Naive B cell (primary cell): ENCODE measurements around the gene HSP90B1. TPM values are rescaled to one million over a fixed set of nuclear protein-coding genes. Genes with fewer than 3 reads are reported as not detected.

Experiments
- ATAC-seq, 2 donors: fragments of 150-1000 bp; cut with Tn5 transposase; 2 replicates each; pipeline ENCODE4 v1.10.0; 2021; ENCODE audit warnings: low read depth in 2 of 2, mild to moderate bottlenecking in 2 of 2, moderate library complexity in 2 of 2
- DNase-seq: peaks from one replicate; pipeline ENCODE4 v3.0.0; 2022
- H3K27ac Mint-ChIP-seq, 6 donors: one replicate each; pipeline ENCODE4 v1.8.0; 2020 to 2022; ENCODE audit warnings: mild to moderate bottlenecking in 6 of 6, mixed read lengths in 6 of 6, moderate library complexity in 5 of 6, inconsistent platforms in 2 of 6
- H3K27me3 Mint-ChIP-seq, 3 donors: one replicate each; pipeline ENCODE4 v1.8.0; 2021 to 2022; ENCODE audit warnings: mixed read lengths in 3 of 3, mild to moderate bottlenecking in 1 of 3
- H3K36me3 Mint-ChIP-seq, 2 donors: one replicate each; pipeline ENCODE4 v1.8.0; 2020 to 2022; ENCODE audit warnings: mixed read lengths in 2 of 2, inconsistent platforms in 1 of 2, mild to moderate bottlenecking in 1 of 2
- H3K4me1 Mint-ChIP-seq, 3 donors: one replicate each; pipeline ENCODE4 v1.8.0; 2020 to 2022; ENCODE audit warnings: mixed read lengths in 3 of 3, inconsistent platforms in 1 of 3, mild to moderate bottlenecking in 1 of 3, moderate library complexity in 1 of 3
- H3K4me3 Mint-ChIP-seq, 8 donors: one replicate each; pipeline ENCODE4 v1.8.0; 2020 to 2022; ENCODE audit warnings: mild to moderate bottlenecking in 8 of 8, mixed read lengths in 8 of 8, moderate library complexity in 8 of 8, inconsistent platforms in 2 of 8
- H3K9me3 Mint-ChIP-seq, 7 donors: one replicate each; pipeline ENCODE4 v1.8.0; 2020 to 2022; ENCODE audit warnings: mixed read lengths in 7 of 7, mild to moderate bottlenecking in 5 of 7, inconsistent platforms in 2 of 7, moderate library complexity in 1 of 7
- polyA plus RNA-seq, 6 donors: library from polyadenylated mRNA; unstranded; fragments of 300-500 nt; fragmentation: Illumina TruSeq; gene quantifications; one replicate each; pipeline ENCODE4 v1.2.3, GENCODE V29; 2021; ENCODE audit warnings: low read depth in 6 of 6

The HSP90B1 gene
- polyA plus RNA-seq, 6 donors from 2014 or later = 152 to 207 (median 177) TPM

DNA sequence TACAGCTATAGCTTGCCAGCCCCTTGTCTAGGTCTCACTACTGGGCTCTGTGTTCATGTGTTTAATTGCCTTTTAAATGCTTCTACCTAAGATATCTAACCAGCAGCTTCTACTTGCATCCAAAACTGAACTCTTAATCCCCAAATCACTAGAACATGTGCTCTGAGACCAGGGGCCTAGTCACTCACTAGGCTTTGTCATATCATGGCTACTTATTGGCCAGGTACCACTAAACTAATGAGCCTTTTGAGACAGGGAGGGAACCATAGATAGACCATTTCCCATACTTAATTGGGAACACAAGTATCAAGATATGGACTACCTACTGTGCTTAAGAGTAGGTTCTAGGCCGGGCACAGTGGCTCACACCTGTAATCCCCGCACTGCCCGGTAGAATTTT lies 6.5 kb downstream of the HSP90B1 start:
- H3K27me3 Mint-ChIP-seq = no peaks in the 10 kb centered on the region
- peaks cover 27 to 34% (median 28%) of the 10 kb centered on the region in 3 donors for H3K4me1 Mint-ChIP-seq
- H3K36me3 Mint-ChIP-seq = peaks cover 5 to 17% of the 10 kb centered on the region in 2 donors
- ATAC-seq (no peak), DNase-seq (no peak)
- H3K27ac Mint-ChIP-seq = peak overlapping the region in 3 of 6 donors; percentile 19 to 66 (median 25)
- no peaks in the 10 kb centered on the region for H3K9me3 Mint-ChIP-seq
- no peak overlapping the region for H3K4me3 Mint-ChIP-seq

DNA sequence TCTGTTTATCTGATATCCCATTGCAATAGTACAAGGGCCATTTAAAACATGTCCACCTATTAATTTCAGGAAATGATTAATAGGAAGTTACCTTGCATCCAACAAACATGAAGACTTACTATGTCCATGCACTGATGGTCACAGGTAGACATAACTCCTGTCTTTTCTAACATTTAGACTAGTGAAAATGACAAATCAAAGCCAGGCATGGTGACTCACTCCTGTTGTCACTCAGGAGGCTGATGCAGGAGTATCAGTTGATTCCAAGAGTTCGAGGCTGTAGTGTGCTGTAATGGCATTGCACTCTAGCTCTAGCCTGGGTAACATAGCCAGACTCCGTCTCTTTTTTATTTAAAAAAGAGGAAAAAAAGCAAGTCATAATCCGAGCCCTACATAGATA lies 14.8 kb downstream of the HSP90B1 start:
- peaks cover 33% of the 10 kb centered on the region in 2 donors for H3K36me3 Mint-ChIP-seq
- H3K9me3 Mint-ChIP-seq = no peaks in the 10 kb centered on the region
- ATAC-seq (no peak), DNase-seq (no peak)
- H3K4me3 Mint-ChIP-seq = no peak overlapping the region
- H3K4me1 Mint-ChIP-seq = no peaks in the 10 kb centered on the region
- peak overlapping the region in 1 of 6 donors; percentile 36 for H3K27ac Mint-ChIP-seq
- H3K27me3 Mint-ChIP-seq = no peaks in the 10 kb centered on the region

DNA sequence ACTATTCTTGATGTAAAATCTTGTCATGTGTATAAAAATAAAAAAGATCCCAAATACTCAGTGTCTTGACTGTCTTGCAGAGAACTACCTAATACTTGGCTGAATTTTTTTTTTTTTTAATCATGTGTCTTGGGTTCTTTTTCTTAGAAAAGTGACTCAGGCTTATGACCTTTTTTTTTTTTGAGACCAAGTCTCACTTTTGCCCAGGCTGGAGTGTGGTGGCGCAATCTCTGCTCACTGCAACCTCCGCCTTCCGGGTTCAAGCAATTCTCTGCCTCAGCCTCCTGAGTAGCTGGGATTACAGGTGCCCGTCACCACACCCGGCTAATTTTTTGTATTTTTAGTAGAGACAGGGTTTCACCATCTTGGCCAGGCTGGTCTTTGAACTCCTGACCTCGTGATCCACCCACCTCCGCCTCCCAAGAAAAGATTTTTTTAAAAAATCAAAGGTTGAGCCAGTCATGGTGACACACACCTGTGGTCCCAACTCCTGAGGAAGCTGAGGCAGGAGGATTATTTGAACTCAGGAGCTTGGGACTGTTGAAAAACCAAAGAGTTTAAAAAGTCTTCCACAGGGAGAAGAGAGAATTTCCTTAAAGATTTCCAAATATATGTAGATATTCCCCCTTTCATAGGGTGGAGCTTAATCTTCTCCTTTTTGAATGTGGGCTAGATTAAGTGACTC lies 17.8 kb downstream of the HSP90B1 start:
- DNase-seq = no peak
- H3K4me1 Mint-ChIP-seq = peaks cover 0 to 4% (median 0%) of the 10 kb centered on the region in 3 donors
- H3K9me3 Mint-ChIP-seq = no peaks in the 10 kb centered on the region
- peaks cover 11 to 23% of the 10 kb centered on the region in 2 donors for H3K36me3 Mint-ChIP-seq
- peak overlapping the region in 3 of 6 donors; percentile 49 to 65 (median 54) for H3K27ac Mint-ChIP-seq
- ATAC-seq = no peak
- H3K4me3 Mint-ChIP-seq = no peak overlapping the region
- no peaks in the 10 kb centered on the region for H3K27me3 Mint-ChIP-seq

DNA sequence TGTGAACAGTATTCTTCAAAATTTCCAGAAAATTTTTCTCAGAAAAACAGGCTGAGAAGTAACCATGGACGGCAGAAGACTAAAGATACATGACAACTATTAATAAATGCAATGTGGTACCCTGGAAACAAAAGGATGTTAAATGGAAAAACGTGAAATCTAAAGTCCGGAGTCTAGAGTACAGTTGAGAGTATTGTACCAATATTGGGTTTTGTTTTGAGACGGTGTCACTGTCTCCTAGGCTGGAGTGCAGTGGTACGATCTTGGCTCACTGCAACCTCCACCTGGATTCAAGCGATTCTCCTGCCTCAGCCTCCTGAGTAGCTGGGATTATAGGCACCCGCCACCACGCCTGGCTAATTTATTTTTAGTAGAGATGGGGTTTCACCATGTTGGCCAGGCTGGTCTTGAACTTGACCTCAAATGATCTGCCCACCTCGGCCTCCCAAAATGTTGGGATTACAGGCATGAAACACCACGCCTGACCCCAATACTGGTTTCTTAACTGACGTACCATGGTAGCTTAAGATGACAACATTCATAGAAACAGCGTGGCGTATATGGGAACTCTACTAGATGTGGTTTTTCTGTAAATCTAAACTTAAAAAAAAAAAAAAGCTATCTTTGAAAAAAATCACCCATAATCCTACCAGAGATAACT lies 18.7 kb downstream of the HSP90B1 start:
- Mint-ChIP-seq H3K27me3 (no peaks in the 10 kb centered on the region), H3K36me3 (peaks cover 8 to 22% of the 10 kb centered on the region in 2 donors), H3K9me3 (no peaks in the 10 kb centered on the region), H3K4me3 (no peak overlapping the region), H3K27ac (no peak overlapping the region), H3K4me1 (peaks cover 0 to 4% (median 0%) of the 10 kb centered on the region in 3 donors)
- ATAC-seq = no peak
- DNase-seq = no peak

DNA sequence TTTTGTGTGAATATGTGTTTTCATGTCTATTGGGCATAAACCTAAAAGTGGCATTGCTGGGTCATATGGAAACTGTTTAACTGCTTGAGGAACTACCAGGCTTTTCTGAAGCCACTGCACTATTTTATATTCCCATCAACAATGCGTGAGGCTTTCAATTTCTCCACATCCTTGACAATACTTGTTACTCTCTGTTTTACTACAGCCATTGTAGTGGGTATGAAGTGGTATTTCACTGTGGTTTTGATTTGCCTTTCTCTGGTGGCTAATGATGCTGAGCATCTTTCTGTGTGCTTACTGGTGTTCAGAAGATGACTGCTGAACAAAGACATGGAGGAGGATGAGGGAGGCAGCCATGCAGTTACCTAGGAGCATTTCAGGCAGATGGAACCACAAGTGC lies 22.3 kb downstream of the HSP90B1 start:
- H3K27me3 Mint-ChIP-seq = no peaks in the 10 kb centered on the region
- peaks cover 20 to 28% (median 21%) of the 10 kb centered on the region in 3 donors for H3K4me1 Mint-ChIP-seq
- no peak for ATAC-seq
- H3K4me3 Mint-ChIP-seq = peak overlapping the region in 1 of 8 donors; percentile 29
- peak overlapping the region in 1 of 6 donors; percentile 43 for H3K27ac Mint-ChIP-seq
- no peaks in the 10 kb centered on the region for H3K9me3 Mint-ChIP-seq
- H3K36me3 Mint-ChIP-seq = peaks cover under 1 to 8% of the 10 kb centered on the region in 2 donors
- DNase-seq = no peak

DNA sequence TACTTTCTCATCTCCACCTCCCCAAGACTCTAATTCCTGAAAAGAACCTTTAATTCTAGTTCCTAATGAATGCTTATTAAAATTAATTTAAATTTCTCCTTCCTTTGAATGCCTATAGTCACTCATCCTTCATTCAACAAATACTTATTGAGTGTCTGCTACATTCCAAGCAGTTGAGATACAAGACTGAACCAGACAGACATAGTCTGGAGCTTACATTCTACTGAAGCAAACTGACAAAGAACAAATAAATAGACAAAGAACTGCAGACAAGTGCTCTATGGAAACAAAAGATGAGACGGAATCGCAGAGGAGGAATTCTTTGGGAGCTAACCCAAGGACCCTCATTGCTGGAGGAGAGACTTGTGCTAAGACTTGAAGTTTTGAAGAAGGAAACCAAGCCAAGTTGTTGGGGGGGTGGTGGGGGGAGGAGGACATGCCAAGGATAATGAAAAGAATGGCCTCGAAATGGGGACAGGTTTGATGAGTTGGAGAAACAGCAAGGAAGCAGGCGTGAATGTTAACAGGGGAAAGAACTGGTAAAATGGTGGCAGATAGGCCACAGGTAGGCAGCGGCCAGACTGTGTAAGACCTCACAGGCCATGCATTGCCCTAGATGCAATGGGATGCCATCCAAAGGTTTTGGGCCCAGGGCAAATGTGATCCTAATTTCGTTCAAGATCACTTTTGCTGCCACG lies 25.8 kb downstream of the HSP90B1 start:
- Mint-ChIP-seq H3K27me3 (no peaks in the 10 kb centered on the region), H3K4me3 (peak overlapping the region; percentile 93 to 100 (median 98)), H3K4me1 (peaks cover 22 to 30% (median 23%) of the 10 kb centered on the region in 3 donors), H3K27ac (peak overlapping the region; percentile 52 to 100 (median 98)), H3K9me3 (no peaks in the 10 kb centered on the region), H3K36me3 (no peaks in the 10 kb centered on the region)
- ATAC-seq (no peak), DNase-seq (no peak)

DNA sequence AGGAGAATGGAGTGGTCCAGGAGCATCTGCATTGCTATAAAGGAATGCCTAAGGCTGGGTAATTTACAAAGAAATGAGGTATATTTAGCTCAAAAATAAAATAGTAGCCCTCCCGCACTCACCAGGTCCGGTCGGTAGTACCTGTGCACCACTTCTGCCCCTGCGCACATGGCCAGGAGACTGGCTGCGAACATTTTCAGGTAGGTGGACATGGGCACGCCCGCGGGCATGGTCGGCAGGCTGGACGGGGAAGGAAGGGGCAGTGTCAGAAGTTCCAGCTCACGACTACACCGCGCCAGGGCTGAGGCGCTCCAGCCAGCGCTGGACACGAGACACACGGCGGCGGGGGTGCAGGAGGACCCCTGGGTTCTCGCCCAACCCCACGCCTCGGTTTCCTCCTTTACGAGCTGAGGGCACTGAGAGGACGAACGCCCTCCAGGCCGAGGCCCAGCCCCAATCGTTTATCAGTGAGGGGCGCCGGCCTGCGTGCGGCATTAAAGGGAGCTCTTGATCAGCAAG lies 26.4 kb downstream of the HSP90B1 start:
- peaks cover 22 to 30% (median 23%) of the 10 kb centered on the region in 3 donors for H3K4me1 Mint-ChIP-seq

DNA sequence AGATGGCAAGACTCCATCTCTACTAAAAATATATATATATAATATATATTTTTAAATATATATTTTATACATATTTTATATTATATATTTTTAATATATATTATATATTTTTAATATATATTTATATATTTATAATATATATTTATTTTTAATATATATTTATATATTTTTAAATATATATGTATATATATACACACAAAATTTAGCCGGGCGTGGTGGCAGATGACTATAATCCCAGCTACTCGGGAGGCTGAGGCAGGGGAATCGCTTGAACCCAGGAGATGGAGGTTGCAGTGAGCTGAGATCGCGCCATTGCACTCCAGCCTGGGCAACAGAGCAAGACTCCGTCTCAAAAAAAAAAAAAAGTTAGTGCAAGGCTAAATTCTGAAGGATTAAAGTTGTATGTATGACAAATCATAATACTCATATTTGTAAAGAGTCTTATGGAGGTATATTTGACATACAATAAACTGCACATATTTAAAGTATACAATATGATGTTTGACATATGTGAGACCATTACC lies 27.7 kb downstream of the HSP90B1 start:
- Mint-ChIP-seq H3K27ac (peak overlapping the region; percentile 97 to 100 (median 99)), H3K36me3 (no peaks in the 10 kb centered on the region), H3K4me3 (peak overlapping the region; percentile 93 to 100 (median 98)), H3K9me3 (no peaks in the 10 kb centered on the region), H3K27me3 (no peaks in the 10 kb centered on the region), H3K4me1 (peaks cover 22 to 26% (median 23%) of the 10 kb centered on the region in 3 donors)
- ATAC-seq (no peak), DNase-seq (no peak)

More for the DNA sequence above, 26.4 kb downstream of the HSP90B1 start:
- Mint-ChIP-seq H3K36me3 (no peaks in the 10 kb centered on the region), H3K27ac (peak overlapping the region; percentile 97 to 100 (median 99)), H3K27me3 (no peaks in the 10 kb centered on the region), H3K4me3 (peak overlapping the region; percentile 93 to 100 (median 98)), H3K9me3 (no peaks in the 10 kb centered on the region)
- DNase-seq = no peak
- no peak for ATAC-seq

DNA sequence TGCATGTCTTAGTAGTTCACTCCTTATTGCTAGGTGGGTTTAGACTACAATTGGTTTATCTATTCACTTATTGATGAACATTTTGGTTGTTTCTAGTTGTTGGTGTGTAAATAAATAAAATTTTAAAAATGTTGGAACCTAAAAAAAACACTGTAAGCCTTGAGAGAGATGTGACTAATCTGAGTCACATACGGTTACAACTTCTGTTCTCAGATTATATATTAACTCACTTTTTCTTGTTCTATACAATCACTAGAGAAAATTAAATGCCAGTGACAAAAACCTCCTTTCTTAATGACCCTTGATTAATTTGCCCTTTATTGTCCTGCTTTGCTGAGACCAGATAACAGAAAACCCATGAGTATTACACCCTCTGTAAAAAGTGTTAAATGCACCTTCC lies 28.4 kb downstream of the HSP90B1 start:
- H3K36me3 Mint-ChIP-seq = no peaks in the 10 kb centered on the region
- H3K4me3 Mint-ChIP-seq = peak overlapping the region in 3 of 8 donors; percentile 25 to 82 (median 47)
- H3K27me3 Mint-ChIP-seq = no peaks in the 10 kb centered on the region
- H3K27ac Mint-ChIP-seq = no peak overlapping the region
- ATAC-seq (no peak), DNase-seq (no peak)
- no peaks in the 10 kb centered on the region for H3K9me3 Mint-ChIP-seq
- H3K4me1 Mint-ChIP-seq = peaks cover 22 to 25% (median 23%) of the 10 kb centered on the region in 3 donors

DNA sequence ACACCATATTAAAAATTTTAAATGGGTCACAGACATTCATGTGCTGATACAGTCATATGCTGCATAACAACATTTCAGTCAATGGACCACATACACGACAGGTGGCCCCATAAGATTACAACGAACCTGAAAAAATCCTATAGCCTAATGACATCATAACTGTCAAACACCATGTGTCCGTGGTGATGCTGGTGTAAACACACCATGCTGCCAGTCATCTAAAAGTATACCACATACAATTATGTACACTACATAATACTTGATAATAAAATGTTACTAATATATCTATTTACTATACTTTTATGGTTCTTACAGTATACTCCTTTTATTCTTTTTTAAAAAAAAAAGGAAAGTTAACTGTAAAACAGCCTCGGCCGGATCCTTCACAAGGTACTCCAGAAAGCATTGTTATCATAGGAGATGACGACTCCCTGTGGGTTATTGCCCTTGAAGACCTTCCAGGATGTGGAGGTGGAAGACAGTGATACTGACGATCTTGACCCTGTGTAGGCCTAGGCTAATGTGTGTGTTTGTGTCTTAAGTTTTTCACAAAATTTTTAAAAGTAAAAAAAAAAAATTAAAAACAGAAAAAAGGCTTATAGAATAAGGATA lies 30.5 kb downstream of the HSP90B1 start:
- Mint-ChIP-seq H3K4me3 (peak overlapping the region in 1 of 8 donors; percentile 67), H3K4me1 (peaks cover 26 to 30% (median 28%) of the 10 kb centered on the region in 3 donors), H3K27ac (peak overlapping the region in 1 of 6 donors; percentile 49), H3K27me3 (no peaks in the 10 kb centered on the region), H3K36me3 (no peaks in the 10 kb centered on the region), H3K9me3 (no peaks in the 10 kb centered on the region)
- DNase-seq (no peak), ATAC-seq (no peak)

DNA sequence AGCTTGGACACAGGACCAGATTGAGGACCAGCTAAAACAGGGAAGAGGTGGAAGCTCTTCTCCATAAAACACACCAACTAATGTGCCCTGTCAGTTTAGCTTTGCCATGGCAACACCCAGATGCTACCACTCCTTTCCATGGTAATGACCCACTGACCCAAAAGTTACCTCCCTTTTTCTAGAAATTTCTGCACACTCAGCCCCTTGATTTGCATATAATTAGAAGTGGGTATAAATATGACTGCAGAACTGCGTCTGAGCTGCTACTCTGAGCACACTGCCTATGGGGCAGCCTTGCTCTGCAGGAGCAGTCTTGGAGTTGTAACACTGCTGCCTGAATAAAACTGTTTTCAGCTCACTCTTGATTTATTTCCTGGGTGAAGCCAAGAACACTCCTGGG lies 32.3 kb downstream of the HSP90B1 start:
- Mint-ChIP-seq H3K27me3 (no peaks in the 10 kb centered on the region), H3K9me3 (no peaks in the 10 kb centered on the region), H3K27ac (no peak overlapping the region), H3K36me3 (no peaks in the 10 kb centered on the region), H3K4me3 (peak overlapping the region in 1 of 8 donors; percentile 49), H3K4me1 (peaks cover 24 to 31% (median 25%) of the 10 kb centered on the region in 3 donors)
- DNase-seq (no peak), ATAC-seq (no peak)

DNA sequence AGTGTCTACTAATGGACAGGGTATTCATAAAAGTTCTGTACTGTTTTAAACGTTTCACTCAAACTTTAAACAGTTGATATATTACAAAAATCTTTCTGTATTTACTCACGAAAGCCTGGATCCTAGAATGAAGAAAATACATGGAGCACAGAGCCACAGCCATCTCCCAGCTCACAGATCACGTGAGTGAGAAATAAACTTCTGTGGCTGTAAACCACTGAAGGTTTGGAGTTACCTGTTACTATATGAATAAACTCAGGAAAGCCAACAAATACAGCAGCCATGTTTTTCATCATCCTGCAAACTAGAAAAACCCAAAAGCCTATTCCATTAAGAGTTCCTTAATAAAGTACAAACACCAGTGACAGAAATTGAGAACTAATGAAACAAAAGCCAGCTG lies 34.6 kb downstream of the HSP90B1 start:
- Mint-ChIP-seq H3K27me3 (no peaks in the 10 kb centered on the region), H3K4me3 (peak overlapping the region; percentile 87 to 99 (median 96)), H3K9me3 (no peaks in the 10 kb centered on the region), H3K4me1 (peaks cover 36 to 40% (median 39%) of the 10 kb centered on the region in 3 donors), H3K36me3 (no peaks in the 10 kb centered on the region), H3K27ac (peak overlapping the region; percentile 98 to 99 (median 98))
- ATAC-seq (no peak), DNase-seq (no peak)

DNA sequence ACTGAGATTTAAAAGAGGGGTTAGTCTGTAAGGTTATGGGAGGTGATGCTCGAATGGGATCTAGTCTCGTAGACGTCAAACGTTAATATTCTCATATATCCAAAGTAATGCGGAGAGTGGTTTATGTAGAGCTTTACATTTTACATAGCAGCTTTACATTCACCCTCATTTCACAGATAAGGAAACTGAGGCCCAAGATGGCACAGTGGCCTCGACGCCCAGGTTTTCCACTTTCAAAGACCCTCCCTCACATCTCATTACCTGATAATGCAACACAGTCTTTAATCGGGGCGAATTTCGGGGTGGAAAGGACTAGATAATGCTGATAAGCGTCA lies 35.0 kb downstream of the HSP90B1 start:
- ATAC-seq = no peak
- no peaks in the 10 kb centered on the region for H3K27me3 Mint-ChIP-seq
- peak overlapping the region; percentile 87 to 99 (median 96) for H3K4me3 Mint-ChIP-seq

More for the DNA sequence above, 35.0 kb downstream of the HSP90B1 start:
- H3K9me3 Mint-ChIP-seq = no peaks in the 10 kb centered on the region
- DNase-seq = no peak
- H3K4me1 Mint-ChIP-seq = peaks cover 36 to 40% (median 39%) of the 10 kb centered on the region in 3 donors
- peak overlapping the region; percentile 98 to 99 (median 98) for H3K27ac Mint-ChIP-seq
- no peaks in the 10 kb centered on the region for H3K36me3 Mint-ChIP-seq
